Right hindlimb (tissue), 1 donor: Measurements from ENCODE around the gene RNF223.
"Not testable (repeated sequence)": the region's sequence is repeated elsewhere in the genome, so short reads cannot be mapped to it uniquely, and the experiment has no call there.

Experiments
- DNase-seq: peaks from one replicate; pipeline ENCODE4 v3.0.0-alpha.2; 2018

Gene RNF223

GRCh38 chr1:1086911-1087341, 12.8 kb upstream of the RNF223 start:
- DNase-seq, result no peak

GRCh38 chr1:1085911-1086841, 12.1 kb upstream of the RNF223 start:
- peak; percentile 18 for DNase-seq

GRCh38 chr1:1085171-1085841, 11.2 kb upstream of the RNF223 start:
- no peak for DNase-seq

- DNase-seq, result no peak
These were observed 10.5 kb upstream of the RNF223 start for GRCh38 chr1:1084372-1085170.

GRCh38 chr1:1083416-1084371, 9.6 kb upstream of the RNF223 start:
- no peak for DNase-seq

GRCh38 chr1:1082776-1083415, 8.8 kb upstream of the RNF223 start:
- no peak for DNase-seq

- peak; percentile 16 for DNase-seq
These were observed 8.2 kb upstream of the RNF223 start for GRCh38 chr1:1082239-1082775.

GRCh38 chr1:1081311-1082238, 7.5 kb upstream of the RNF223 start:
- peak; percentile 24 for DNase-seq

GRCh38 chr1:1080951-1081310, 6.8 kb upstream of the RNF223 start:
- peak; percentile 22 for DNase-seq

- peak; percentile 86 for DNase-seq
These were observed 6.1 kb upstream of the RNF223 start for GRCh38 chr1:1080122-1080757.

- peak; percentile 74 for DNase-seq
These were observed 5.5 kb upstream of the RNF223 start for GRCh38 chr1:1079408-1080121.

- not testable (repeated sequence) for DNase-seq
These were observed 3.3 kb upstream of the RNF223 start for GRCh38 chr1:1077396-1077795.

- no peak for DNase-seq
These were observed 1.2 kb upstream of the RNF223 start for GRCh38 chr1:1075148-1075935.

GRCh38 chr1:1074631-1075147, 583 bp upstream of the RNF223 start:
- DNase-seq, result no peak

- no peak for DNase-seq
These were observed 1.0 kb downstream of the RNF223 start for GRCh38 chr1:1072849-1073742.

- no peak for DNase-seq
These were observed 1.7 kb downstream of the RNF223 start for GRCh38 chr1:1072299-1072848.
